H9 (cell line): Measurements from ENCODE around the gene CLASP2. TPM values are rescaled to one million over a fixed set of nuclear protein-coding genes. Genes with fewer than 3 reads are reported as not detected.

Experiments used
- DNase-seq: peaks from one replicate; pipeline ENCODE4 v3.0.0-alpha.2; 2017
- H2AFZ ChIP-seq: one replicate; pipeline ENCODE4 v1.6.1; 2013; ENCODE audit warnings: mild to moderate bottlenecking, low read length, control low read depth, moderate library complexity
- H2AK5ac ChIP-seq: 2 replicates; pipeline ENCODE4 v1.6.1; 2013; ENCODE audit warnings: low read length, control low read depth, mixed read lengths; ENCODE audit not compliant: insufficient read length
- H2BK120ac ChIP-seq: one replicate; pipeline ENCODE4 v1.6.1; 2013; ENCODE audit warnings: low read depth, mild to moderate bottlenecking, low read length, control low read depth, inconsistent platforms; ENCODE audit not compliant: poor library complexity, severe bottlenecking
- H2BK12ac ChIP-seq: 2 replicates; pipeline ENCODE4 v1.6.1; 2013; ENCODE audit warnings: low read length, control low read depth, mixed read lengths, low read depth; ENCODE audit not compliant: insufficient read length
- H2BK15ac ChIP-seq: 2 replicates; pipeline ENCODE4 v1.6.1; 2013; ENCODE audit warnings: low read depth, low read length, control low read depth
- H2BK20ac ChIP-seq: one replicate; pipeline ENCODE4 v1.6.1; 2013; ENCODE audit warnings: low read depth, mild to moderate bottlenecking, low read length, control low read depth, inconsistent platforms; ENCODE audit not compliant: poor library complexity, severe bottlenecking
- H2BK5ac ChIP-seq: 2 replicates; pipeline ENCODE4 v1.6.1; 2013; ENCODE audit warnings: low read length, control low read depth, mixed read lengths; ENCODE audit not compliant: insufficient read length
- H3K14ac ChIP-seq: 2 replicates; pipeline ENCODE4 v1.6.1; 2013; ENCODE audit warnings: low read length, control low read depth; ENCODE audit not compliant: insufficient read depth
- H3K18ac ChIP-seq: 2 replicates; pipeline ENCODE4 v1.6.1; 2013; ENCODE audit warnings: low read depth, mild to moderate bottlenecking, mixed read lengths, low read length, control low read depth; ENCODE audit not compliant: insufficient read length
- H3K23ac ChIP-seq: 2 replicates; pipeline ENCODE4 v1.6.1; 2013; ENCODE audit warnings: low read length, control low read depth, mixed read lengths, low read depth; ENCODE audit not compliant: insufficient read length
- H3K23me2 ChIP-seq: 2 replicates; pipeline ENCODE4 v1.6.1; 2013; ENCODE audit warnings: low read depth, mild to moderate bottlenecking, mixed read lengths, low read length, control low read depth; ENCODE audit not compliant: insufficient read length, poor library complexity, severe bottlenecking
- H3K27ac ChIP-seq: 2 replicates; pipeline ENCODE4 v1.5.1; 2013; ENCODE audit warnings: low read length, control low read depth, mixed read lengths, low read depth; ENCODE audit not compliant: insufficient read length
- H3K27me3 ChIP-seq: 2 replicates; pipeline ENCODE4 v1.6.1; 2013; ENCODE audit warnings: low read length, control low read depth, inconsistent platforms; ENCODE audit not compliant: insufficient read depth
- H3K4ac ChIP-seq: 2 replicates; pipeline ENCODE4 v1.6.1; 2013; ENCODE audit warnings: low read depth, mild to moderate bottlenecking, control low read depth, inconsistent platforms, low read length, moderate library complexity
- H3K4me1 ChIP-seq: 2 replicates; pipeline ENCODE4 v1.6.1; 2013; ENCODE audit warnings: low read length, control low read depth, inconsistent platforms; ENCODE audit not compliant: insufficient read depth
- H3K4me2 ChIP-seq: 2 replicates; pipeline ENCODE4 v1.6.1; 2013; ENCODE audit warnings: low read length, control low read depth, mixed read lengths; ENCODE audit not compliant: insufficient read length, insufficient read depth
- H3K56ac ChIP-seq: 2 replicates; pipeline ENCODE4 v1.6.1; 2013; ENCODE audit warnings: low read depth, mild to moderate bottlenecking, mixed read lengths, low read length, control low read depth; ENCODE audit not compliant: insufficient read length
- H3K79me1 ChIP-seq: 2 replicates; pipeline ENCODE4 v1.6.1; 2013; ENCODE audit warnings: low read depth, mild to moderate bottlenecking, moderate library complexity, low read length, control low read depth, inconsistent platforms; ENCODE audit not compliant: insufficient read depth, poor library complexity, severe bottlenecking
- H3K79me2 ChIP-seq: 2 replicates; pipeline ENCODE4 v1.6.1; 2013; ENCODE audit warnings: low read length, control low read depth, inconsistent platforms; ENCODE audit not compliant: insufficient read depth
- H3K9ac ChIP-seq: 2 replicates; pipeline ENCODE4 v1.6.1; 2013; ENCODE audit warnings: low read length, control low read depth, mixed read lengths; ENCODE audit not compliant: insufficient read length; ENCODE audit errors: extremely low read depth
- H3K9me3 ChIP-seq: one replicate; pipeline ENCODE4 v1.6.1; 2013; ENCODE audit warnings: low read depth, low read length, inconsistent platforms; ENCODE audit not compliant: control insufficient read depth
- H3T11ph ChIP-seq: one replicate; pipeline ENCODE4 v1.6.1; 2013; ENCODE audit warnings: mild to moderate bottlenecking, low read length, control low read depth, inconsistent platforms
- H4K20me1 ChIP-seq: one replicate; pipeline ENCODE4 v1.6.1; 2013; ENCODE audit not compliant: control insufficient read depth, insufficient read length, insufficient read depth
- H4K5ac ChIP-seq: 2 replicates; pipeline ENCODE4 v1.6.1; 2013; ENCODE audit warnings: low read depth, mild to moderate bottlenecking, mixed read lengths, low read length, control low read depth; ENCODE audit not compliant: insufficient read length
- H4K8ac ChIP-seq: replicated peaks from 2 replicates; pipeline ENCODE4 v1.6.1; 2013; ENCODE audit warnings: low read length, control low read depth, mixed read lengths, low read depth; ENCODE audit not compliant: insufficient read length
- H4K91ac ChIP-seq: 2 replicates; pipeline ENCODE4 v1.6.1; 2013; ENCODE audit warnings: low read depth, mild to moderate bottlenecking, moderate library complexity, mixed read lengths, low read length, control low read depth; ENCODE audit not compliant: insufficient read length
- H3K27ac Mint-ChIP-seq, 3 experiments: 2 replicates in 2 of 3; 3 replicates in 1 of 3; pipeline ENCODE4 v1.8.0; 2020 to 2021; ENCODE audit warnings: mixed read lengths in 3 of 3, mild to moderate bottlenecking in 1 of 3, moderate library complexity in 1 of 3
- H3K27me3 Mint-ChIP-seq: 2 replicates; pipeline ENCODE4 v1.8.0; 2021; ENCODE audit warnings: low read depth, mild to moderate bottlenecking, moderate library complexity, mixed read lengths
- H3K36me3 Mint-ChIP-seq, 3 experiments: 2 replicates in 2 of 3; 3 replicates in 1 of 3; pipeline ENCODE4 v1.8.0; 2020 to 2021; ENCODE audit warnings: low read depth in 3 of 3, mixed read lengths in 3 of 3; ENCODE audit not compliant: insufficient read depth in 1 of 3
- H3K4me1 Mint-ChIP-seq, 2 experiments: 2 replicates each; pipeline ENCODE4 v1.8.0; 2020; ENCODE audit warnings: mixed read lengths in 2 of 2
- H3K4me3 Mint-ChIP-seq, 2 experiments: 2 replicates in 1 of 2; 3 replicates in 1 of 2; pipeline ENCODE4 v1.8.0; 2020 to 2021; ENCODE audit warnings: mild to moderate bottlenecking in 2 of 2, mixed read lengths in 2 of 2, moderate library complexity in 1 of 2
- H3K9me3 Mint-ChIP-seq, 2 experiments: 2 replicates in 1 of 2; 3 replicates in 1 of 2; pipeline ENCODE4 v1.8.0; 2020; ENCODE audit warnings: mild to moderate bottlenecking in 2 of 2, mixed read lengths in 2 of 2, moderate library complexity in 1 of 2
- CTCF ChIP-seq: fragments of 200-600 bp; sonication (generic); conservative IDR thresholded peaks from 3 replicates; pipeline ENCODE4 v1.8.0; 2021; ENCODE audit warnings: antibody characterized with exemption, mild to moderate bottlenecking
- WGBS: extraction: QIAGEN DNeasy Blood & Tissue Kit; methylation state at CpG from one replicate; pipeline ENCODE4 v1.1.7; 2013; ENCODE audit warnings: missing lambda C conversion rate, low lambda C conversion rate, mixed read lengths; ENCODE audit not compliant: insufficient read length; ENCODE audit errors: extremely low coverage; 5-methylcytosine and 5-hydroxymethylcytosine counted together
- total RNA-seq: library from RNA; stranded (reverse); gene quantifications from 2 replicates; pipeline ENCODE4 v1.2.1, GENCODE V29; 2021

The CLASP2 gene
- total RNA-seq, 1 experiment from 2014 or later: 60.5 TPM

- Mint-ChIP-seq H3K27ac (no peak overlapping the region), H3K4me1 (no peaks in the 10 kb centered on the region), H3K36me3 (peaks cover 5 to 25% (median 22%) of the 10 kb centered on the region in 3 experiments; a peak in 6 of 7 replicates), H3K27me3 (no peaks in the 10 kb centered on the region), H3K9me3 (no peaks in the 10 kb centered on the region), H3K4me3 (no peak overlapping the region)
- H3K27ac ChIP-seq: no peak overlapping the region
- H3K27me3 ChIP-seq: no peaks in the 10 kb centered on the region
- peaks cover 6% of the 10 kb centered on the region for H3K79me1 ChIP-seq
- H3K9ac ChIP-seq: no peak overlapping the region
- no peak overlapping the region for H3K56ac ChIP-seq
- H3K14ac ChIP-seq: no peak overlapping the region
- H3K4me2 ChIP-seq: no peak overlapping the region
- H3K9me3 ChIP-seq: no peaks in the 10 kb centered on the region
- H3K23ac ChIP-seq: no peak overlapping the region
- H3K18ac ChIP-seq: no peak overlapping the region
- no peak overlapping the region for H2AK5ac ChIP-seq
- no peak for TF ChIP-seq CTCF
- H2BK12ac ChIP-seq: no peak overlapping the region
- no peaks in the 10 kb centered on the region for H4K20me1 ChIP-seq
- WGBS: no CpG with 5 or more reads among the region's 1 CpG
- H2BK20ac ChIP-seq: no peak overlapping the region
- H2BK15ac ChIP-seq: no peak overlapping the region
- H3T11ph ChIP-seq: no peak overlapping the region
- no peak overlapping the region for H2BK5ac ChIP-seq
- H3K79me2 ChIP-seq: no peaks in the 10 kb centered on the region; the same call in 1 of the 2 replicates
- H3K4me1 ChIP-seq: no peaks in the 10 kb centered on the region
- H4K8ac ChIP-seq: no peak overlapping the region
- no peak overlapping the region for H2BK120ac ChIP-seq
- DNase-seq: no peak
- H4K91ac ChIP-seq: no peak overlapping the region
- no peak overlapping the region for H4K5ac ChIP-seq
- H3K4ac ChIP-seq: no peak overlapping the region
- no peaks in the 10 kb centered on the region for H3K23me2 ChIP-seq
- no peak overlapping the region for H2AFZ ChIP-seq
Measured at GRCh38 chr3:33687406-33688010, 30.5 kb downstream of the CLASP2 start.
